Psoas muscle (tissue), 8 donors: ENCODE measurements around the gene FAAP24. TPM values are rescaled to one million over a fixed set of nuclear protein-coding genes. Genes with fewer than 3 reads are reported as not detected.
"Not testable (repeated sequence)": the region's sequence is repeated elsewhere in the genome, so short reads cannot be mapped to it uniquely, and the experiment has no call there.

ENCODE experiments used
- ATAC-seq, 4 donors: fragments of 200-7000 bp; cut with Tn5 transposase; one replicate each; pipeline ENCODE4 v1.9.1; 2020; ENCODE audit warnings: moderate library complexity in 3 of 4, mild to moderate bottlenecking in 2 of 4
- DNase-seq, 2 donors: peaks; one replicate each; pipeline ENCODE4 v3.0.0-alpha.2; 2020
- H3K27ac ChIP-seq: fragments of 200-600 bp; one replicate; pipeline ENCODE4 v1.8.0; 2022
- H3K27me3 ChIP-seq, 3 donors: fragments of 200-600 bp in 1 of 3; one replicate each; pipeline versions ENCODE4 v1.6.1 to v1.8.0; 2013 to 2022; ENCODE audit warnings: low read length in 2 of 3, mild to moderate bottlenecking in 2 of 3, moderate library complexity in 1 of 3; ENCODE audit not compliant: insufficient read depth in 3 of 3
- H3K36me3 ChIP-seq, 2 donors: fragments of 200-600 bp in 1 of 2; one replicate each; pipeline versions ENCODE4 v1.6.1 to v1.8.0; 2013 to 2022; ENCODE audit warnings: low read depth in 1 of 2, mild to moderate bottlenecking in 1 of 2, moderate library complexity in 1 of 2; ENCODE audit not compliant: insufficient read depth in 1 of 2
- H3K4me1 ChIP-seq: fragments of 200-600 bp; one replicate; pipeline ENCODE4 v1.8.0; 2022
- H3K4me3 ChIP-seq: fragments of 200-600 bp; one replicate; pipeline ENCODE4 v1.8.0; 2022; ENCODE audit warnings: mild to moderate bottlenecking
- H3K9me3 ChIP-seq: fragments of 200-600 bp; one replicate; pipeline ENCODE4 v1.8.0; 2022
- WGBS, 3 donors: extraction: QIAGEN DNeasy Blood & Tissue Kit; methylation state at CpG; one replicate each; pipeline versions ENCODE4 v1.1.6 to v1.1.7; 2013; 5-methylcytosine and 5-hydroxymethylcytosine counted together
- intact Hi-C, 2 donors: fragments of 100-400 bp; cut with DNase I; formaldehyde crosslinking; loops; one replicate each; pipeline versions ENCODE4 v1.11.0 to v1.14.2; 2022
- polyA plus RNA-seq, 3 donors: library from polyadenylated mRNA; stranded (reverse); fragments of 200-250 nt; gene quantifications; one replicate each; pipeline ENCODE4 v1.2.3, GENCODE V29; 2013
- total RNA-seq, 4 donors: library from RNA; stranded (reverse); fragmentation: NEBNext Ultra II Directional in 2 of 4; extraction: Animal tissue kit (Norgen Biotek cat#: 25700) in 2 of 4; gene quantifications; one replicate each; pipeline versions ENCODE4 v1.2.1 to v1.2.4, GENCODE V29; 2021 to 2023
- TF ChIP-seq, protein P1 (sequence below): fragments of 200-600 bp; IDR thresholded peaks from one replicate; pipeline ENCODE4 v1.8.0; 2022; ENCODE audit warnings: antibody characterized with exemption
- donor health status: healthy with polysubstance abuse.
- donor health status: DM: no; HTN: no; CAD: no; lungs with moderate emphysema.
- donor health status: Bipolar disorder and iron deficiency.
- donor health status: healthy.
- donor health status: DM: yes; HTN: yes; CAD: no.
- donor health status: DM: no; HTN: no; CAD: no.
- donor health status: DM: no; HTN: no; CAD: no.
- donor health status: DM: yes; HTN: yes; CAD: no.

FAAP24 gene
- total and polyA plus RNA-seq, 7 donors = 0.12 to 2.9 (median 0.41) TPM; not detected in 1

DNA sequence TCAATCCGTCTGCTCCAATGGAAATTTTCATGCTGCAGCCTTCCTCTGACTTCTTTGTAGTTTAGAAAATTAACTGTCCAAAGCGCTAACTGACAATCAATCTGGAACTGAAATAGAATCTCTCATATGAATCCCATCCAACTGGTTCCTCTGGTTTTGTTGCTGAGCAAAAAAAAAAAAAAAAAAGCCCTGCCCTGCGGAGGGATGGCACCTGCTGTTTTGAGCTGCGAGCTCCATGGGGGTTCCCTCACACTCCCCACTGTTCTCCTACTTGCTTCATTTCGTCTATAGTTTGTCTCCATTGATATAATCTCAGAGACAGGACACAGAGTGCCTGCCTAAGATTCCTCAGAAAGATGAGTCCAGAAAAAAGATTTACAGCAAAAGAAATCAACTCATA is 33.4 kb downstream of the FAAP24 start:
- no peaks in the 10 kb centered on the region for H3K36me3 ChIP-seq
- 55 to 62% (median 61%) methylated on average over 5 of the region's 5 CpGs for WGBS, 3 donors
- H3K27me3 ChIP-seq = no peaks in the 10 kb centered on the region
- intact Hi-C loops = no loop called here
- ATAC-seq (no peak), DNase-seq (no peak)
- H3K27ac ChIP-seq = no peak overlapping the region
- H3K4me1 ChIP-seq = no peaks in the 10 kb centered on the region
- no peak overlapping the region for H3K4me3 ChIP-seq
- no peaks in the 10 kb centered on the region for H3K9me3 ChIP-seq
- TF ChIP-seq, protein P1, sequence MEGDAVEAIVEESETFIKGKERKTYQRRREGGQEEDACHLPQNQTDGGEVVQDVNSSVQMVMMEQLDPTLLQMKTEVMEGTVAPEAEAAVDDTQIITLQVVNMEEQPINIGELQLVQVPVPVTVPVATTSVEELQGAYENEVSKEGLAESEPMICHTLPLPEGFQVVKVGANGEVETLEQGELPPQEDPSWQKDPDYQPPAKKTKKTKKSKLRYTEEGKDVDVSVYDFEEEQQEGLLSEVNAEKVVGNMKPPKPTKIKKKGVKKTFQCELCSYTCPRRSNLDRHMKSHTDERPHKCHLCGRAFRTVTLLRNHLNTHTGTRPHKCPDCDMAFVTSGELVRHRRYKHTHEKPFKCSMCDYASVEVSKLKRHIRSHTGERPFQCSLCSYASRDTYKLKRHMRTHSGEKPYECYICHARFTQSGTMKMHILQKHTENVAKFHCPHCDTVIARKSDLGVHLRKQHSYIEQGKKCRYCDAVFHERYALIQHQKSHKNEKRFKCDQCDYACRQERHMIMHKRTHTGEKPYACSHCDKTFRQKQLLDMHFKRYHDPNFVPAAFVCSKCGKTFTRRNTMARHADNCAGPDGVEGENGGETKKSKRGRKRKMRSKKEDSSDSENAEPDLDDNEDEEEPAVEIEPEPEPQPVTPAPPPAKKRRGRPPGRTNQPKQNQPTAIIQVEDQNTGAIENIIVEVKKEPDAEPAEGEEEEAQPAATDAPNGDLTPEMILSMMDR = no peak

DNA sequence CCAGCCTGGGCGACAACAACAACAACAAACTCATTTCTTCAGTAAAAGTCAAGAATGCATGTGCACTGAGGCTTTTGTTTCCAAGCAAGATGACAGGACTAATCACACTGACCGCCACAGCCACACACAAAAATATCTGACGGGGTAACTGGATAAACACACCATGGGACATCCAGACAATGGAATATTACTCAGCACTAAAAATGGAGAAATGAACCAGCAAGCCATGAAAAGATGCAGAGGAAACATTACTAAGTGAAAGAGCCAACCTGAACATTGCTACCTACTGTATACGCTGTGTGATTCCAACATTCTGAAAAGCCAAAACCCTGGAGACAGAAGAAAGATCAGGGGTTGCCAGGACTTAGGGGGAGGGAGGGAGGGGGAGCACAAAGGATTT is 36.7 kb downstream of the FAAP24 start:
- H3K4me1 ChIP-seq = no peaks in the 10 kb centered on the region
- no peaks in the 10 kb centered on the region for H3K27me3 ChIP-seq
- intact Hi-C loops = no loop called here
- no peaks in the 10 kb centered on the region for H3K9me3 ChIP-seq
- ATAC-seq (no peak), DNase-seq (no peak)
- H3K36me3 ChIP-seq = no peaks in the 10 kb centered on the region
- H3K27ac ChIP-seq = no peak overlapping the region
- WGBS, 3 donors = 91 to 93% (median 91%) methylated on average over 4 of the region's 4 CpGs
- TF ChIP-seq, protein P1 = no peak
- H3K4me3 ChIP-seq = no peak overlapping the region

DNA sequence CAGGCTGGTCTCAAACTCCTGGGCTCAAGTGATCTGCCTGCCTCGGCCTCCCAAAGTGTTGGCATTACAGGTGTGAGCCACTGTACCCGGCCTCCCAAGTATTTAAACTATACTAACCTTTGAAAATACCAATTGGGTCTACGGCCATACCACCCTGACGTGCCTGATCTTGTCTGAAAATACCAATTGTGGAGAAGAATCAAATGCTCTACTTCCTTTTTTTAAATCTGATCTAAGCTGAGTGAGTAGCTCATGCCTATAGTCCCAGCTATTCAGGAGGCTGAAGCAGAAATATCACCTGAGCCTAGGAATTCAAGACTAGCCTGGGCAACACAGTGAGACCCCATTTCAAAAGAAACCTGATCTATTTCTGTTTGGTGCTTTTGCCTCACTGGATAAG is 38.8 kb downstream of the FAAP24 start:
- intact Hi-C loops, H3K36me3 ChIP-seq, H3K4me1 ChIP-seq, H3K27me3 ChIP-seq, H3K4me3 ChIP-seq, ATAC-seq, DNase-seq, H3K9me3 ChIP-seq, H3K27ac ChIP-seq: not testable (repeated sequence)
- 92 to 96% (median 93%) methylated on average over 4 of the region's 4 CpGs for WGBS, 3 donors

DNA sequence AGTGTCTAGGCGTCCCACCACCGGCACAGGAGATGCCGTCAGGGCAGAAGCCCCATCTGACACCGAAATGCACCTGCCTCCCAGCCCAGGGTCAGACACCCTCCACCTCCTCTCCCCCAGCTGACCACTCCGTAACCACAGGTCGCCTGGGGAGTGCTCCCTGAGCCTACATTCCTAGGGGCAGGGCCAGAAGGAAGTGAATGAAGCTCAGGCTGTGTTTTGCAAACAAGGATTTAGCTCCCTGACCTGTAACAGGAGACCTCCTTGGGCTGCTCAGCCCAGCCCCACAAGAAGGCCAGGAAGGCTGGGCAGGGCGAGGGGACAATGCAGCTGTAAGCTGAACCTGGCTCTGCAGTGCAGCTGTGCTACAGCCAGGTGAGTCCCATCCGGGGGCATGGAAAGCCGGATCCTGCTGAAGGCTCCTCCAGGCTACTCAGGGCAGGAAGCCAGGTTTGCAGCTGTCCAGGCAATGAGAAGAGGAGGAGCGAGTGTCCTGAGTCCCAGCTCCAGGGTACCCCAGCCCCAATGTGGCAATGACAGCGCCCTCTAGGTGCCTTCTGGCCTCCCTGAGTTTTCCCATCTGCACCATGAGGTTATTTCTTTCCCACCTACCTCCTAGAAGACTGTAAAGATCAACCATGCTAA is 50.6 kb downstream of the FAAP24 start:
- Histone ChIP-seq H3K9me3 (no peaks in the 10 kb centered on the region), H3K36me3 (no peaks in the 10 kb centered on the region), H3K4me3 (no peak overlapping the region), H3K27me3 (no peaks in the 10 kb centered on the region), H3K4me1 (no peaks in the 10 kb centered on the region), H3K27ac (no peak overlapping the region)
- no peak for DNase-seq
- intact Hi-C loops = no loop called here
- WGBS, 3 donors = 35 to 45% (median 42%) methylated on average over 11 of the region's 11 CpGs
- no peak for ATAC-seq
- TF ChIP-seq, protein P1 = no peak

DNA sequence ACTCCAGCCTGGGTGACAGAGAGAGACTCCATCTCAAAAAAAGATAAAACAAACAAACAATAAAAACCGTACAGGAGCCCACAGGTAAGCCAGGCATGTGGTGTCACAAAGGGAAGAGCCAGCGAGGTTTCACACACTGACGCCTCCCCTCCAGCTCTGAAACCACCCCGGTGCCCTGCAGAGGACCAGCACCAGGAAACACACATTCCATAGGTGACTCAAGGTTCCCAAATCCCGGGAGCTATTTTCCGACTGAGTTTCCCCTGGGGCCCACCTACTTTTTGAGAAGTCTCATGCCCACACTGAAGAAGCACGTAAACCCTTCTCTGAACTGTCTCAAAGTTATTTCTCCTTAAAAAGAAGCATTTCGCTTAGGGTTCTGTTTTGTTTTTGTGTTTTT is 52.4 kb downstream of the FAAP24 start:
- TF ChIP-seq, protein P1 = no peak
- WGBS, 3 donors = 83 to 89% (median 84%) methylated on average over 8 of the region's 8 CpGs
- no peak overlapping the region for H3K27ac ChIP-seq
- H3K27me3 ChIP-seq = no peaks in the 10 kb centered on the region
- DNase-seq (no peak), ATAC-seq (no peak)
- H3K36me3 ChIP-seq = no peaks in the 10 kb centered on the region
- H3K4me3 ChIP-seq = no peak overlapping the region
- peaks cover 3% of the 10 kb centered on the region for H3K9me3 ChIP-seq
- H3K4me1 ChIP-seq = no peaks in the 10 kb centered on the region
- intact Hi-C loops = no loop called here

DNA sequence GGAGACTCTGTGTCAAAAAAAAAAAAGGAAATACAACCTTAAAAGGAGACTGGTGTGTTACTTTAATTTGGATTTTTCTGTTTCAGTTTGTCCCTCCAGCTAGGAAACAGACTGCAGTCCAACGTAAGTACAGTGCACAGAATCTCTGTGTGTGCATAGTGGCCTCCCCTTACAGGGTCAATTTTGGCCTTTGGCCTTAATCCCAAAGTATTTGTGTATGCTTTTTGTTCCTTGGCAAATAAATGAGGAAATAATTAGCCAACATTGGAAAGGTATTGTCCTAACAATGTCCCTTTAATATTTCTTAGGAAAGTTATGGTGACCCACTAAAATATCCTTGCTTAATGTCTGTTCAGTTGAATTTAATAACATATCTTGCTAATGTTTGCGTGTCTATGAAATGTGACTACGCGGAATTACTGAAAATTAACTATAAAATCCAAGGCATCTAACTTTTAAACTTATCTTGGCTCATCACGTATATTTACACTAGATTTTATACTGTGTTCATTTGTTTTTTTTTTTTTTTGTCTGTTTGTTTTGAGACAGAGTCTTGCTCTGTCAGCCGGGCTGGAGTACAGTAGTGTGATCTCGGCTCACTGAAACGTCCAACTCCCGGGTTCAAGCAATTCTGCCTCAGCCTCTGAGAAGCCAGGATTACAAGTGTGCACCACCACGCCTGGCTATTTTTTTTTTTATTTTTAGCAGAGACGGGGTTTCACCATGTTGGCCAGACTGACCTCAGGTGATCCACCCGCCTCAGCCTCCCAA is 53.6 kb downstream of the FAAP24 start:
- ATAC-seq, intact Hi-C loops, H3K27ac ChIP-seq, DNase-seq, H3K27me3 ChIP-seq, H3K9me3 ChIP-seq, H3K4me1 ChIP-seq, H3K4me3 ChIP-seq, H3K36me3 ChIP-seq: not testable (repeated sequence)
- 87 to 91% (median 90%) methylated on average over 12 of the region's 12 CpGs for WGBS, 3 donors

DNA sequence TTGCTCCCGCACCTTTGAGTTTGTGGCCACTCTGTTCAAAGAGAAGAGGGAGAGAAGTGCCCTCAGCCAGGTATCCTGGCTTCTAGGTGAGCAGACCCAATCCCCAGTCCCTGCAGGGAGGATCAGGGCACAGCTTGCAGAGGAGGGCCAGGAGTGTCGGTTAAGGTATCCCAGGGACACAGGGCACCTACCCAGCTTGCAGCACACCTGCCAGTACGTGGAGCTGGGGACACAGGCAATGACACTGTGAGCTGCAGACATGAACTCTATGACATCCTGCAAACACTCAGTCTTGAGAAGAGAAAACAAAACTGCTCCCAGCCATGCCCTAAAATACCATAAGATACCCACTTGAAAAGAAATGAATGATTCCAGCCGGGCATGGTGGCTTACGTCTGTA is 54.6 kb downstream of the FAAP24 start:
- H3K9me3 ChIP-seq, DNase-seq, ATAC-seq, intact Hi-C loops, H3K4me1 ChIP-seq, H3K27me3 ChIP-seq, H3K4me3 ChIP-seq, H3K36me3 ChIP-seq, H3K27ac ChIP-seq: not testable (repeated sequence)
- WGBS, 3 donors = 87 to 90% (median 89%) methylated on average over 5 of the region's 5 CpGs
